Body of pancreas (tissue), 4 donors: ENCODE data around the gene DENND5B.

Experiments
- POLR2A ChIP-seq, 3 donors: fragments of 450-650 bp; IDR thresholded peaks; one replicate each; pipeline ENCODE4 v1.6.1; 2016; ENCODE audit warnings: antibody characterized with exemption in 3 of 3, mild to moderate bottlenecking in 2 of 3
- TF ChIP-seq, protein P1 (sequence below), 7 experiments: fragments of 450-650 bp in 4 of 7; fragments of 200-600 bp in 3 of 7; sonication (generic) in 3 of 7; IDR thresholded peaks; one replicate each; pipeline ENCODE4 v1.5.1; 2016 to 2019; ENCODE audit warnings: antibody characterized with exemption in 7 of 7

DNA sequence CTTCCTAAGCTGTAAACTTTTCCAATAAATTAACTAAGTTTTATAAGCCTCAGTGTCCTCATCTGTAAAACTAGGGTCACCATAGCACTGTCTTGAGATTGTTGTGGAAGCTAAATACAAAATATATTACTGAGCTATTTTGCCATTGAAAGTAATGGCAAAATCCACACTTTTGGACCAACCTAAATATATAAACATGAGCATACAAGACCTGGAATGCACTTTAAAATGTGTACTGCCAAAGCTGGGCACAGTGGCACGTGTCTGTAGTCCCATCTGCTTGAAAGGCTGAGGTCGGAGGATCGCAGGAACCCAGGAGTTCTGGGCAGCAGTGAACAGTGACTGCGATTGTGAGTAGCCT is 235.2 kb downstream of the DENND5B start:
- TF ChIP-seq, protein P1, sequence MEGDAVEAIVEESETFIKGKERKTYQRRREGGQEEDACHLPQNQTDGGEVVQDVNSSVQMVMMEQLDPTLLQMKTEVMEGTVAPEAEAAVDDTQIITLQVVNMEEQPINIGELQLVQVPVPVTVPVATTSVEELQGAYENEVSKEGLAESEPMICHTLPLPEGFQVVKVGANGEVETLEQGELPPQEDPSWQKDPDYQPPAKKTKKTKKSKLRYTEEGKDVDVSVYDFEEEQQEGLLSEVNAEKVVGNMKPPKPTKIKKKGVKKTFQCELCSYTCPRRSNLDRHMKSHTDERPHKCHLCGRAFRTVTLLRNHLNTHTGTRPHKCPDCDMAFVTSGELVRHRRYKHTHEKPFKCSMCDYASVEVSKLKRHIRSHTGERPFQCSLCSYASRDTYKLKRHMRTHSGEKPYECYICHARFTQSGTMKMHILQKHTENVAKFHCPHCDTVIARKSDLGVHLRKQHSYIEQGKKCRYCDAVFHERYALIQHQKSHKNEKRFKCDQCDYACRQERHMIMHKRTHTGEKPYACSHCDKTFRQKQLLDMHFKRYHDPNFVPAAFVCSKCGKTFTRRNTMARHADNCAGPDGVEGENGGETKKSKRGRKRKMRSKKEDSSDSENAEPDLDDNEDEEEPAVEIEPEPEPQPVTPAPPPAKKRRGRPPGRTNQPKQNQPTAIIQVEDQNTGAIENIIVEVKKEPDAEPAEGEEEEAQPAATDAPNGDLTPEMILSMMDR (IDR thresholded peaks at IDR 0.05): no peak
- no peak for TF ChIP-seq POLR2A (IDR thresholded peaks at IDR 0.05)
